Smooth muscle cell (in vitro differentiated cells): ENCODE data around the gene PRR4. TPM values are rescaled to one million over a fixed set of nuclear protein-coding genes. Genes with fewer than 3 reads are reported as not detected.

Experiments
- DNase-seq: peaks from one replicate; lab custom pipeline; 2025; ENCODE audit not compliant: unreplicated experiment; lab: John Stamatoyannopoulos, UW
- H2AFZ ChIP-seq: fragments of 200-600 bp; sonication (generic); 2 replicates; pipeline ENCODE4 v1.6.0; 2016; ENCODE audit warnings: antibody characterized with exemption, low read depth, mild to moderate bottlenecking
- H3F3A ChIP-seq: fragments of 200-600 bp; sonication (generic); 2 replicates; pipeline ENCODE4 v1.6.0; 2017; ENCODE audit warnings: antibody characterized with exemption, low read depth
- H3K27ac ChIP-seq: fragments of 200-600 bp; sonication (generic); 2 replicates; pipeline ENCODE4 v1.5.1; 2016; ENCODE audit warnings: low read depth, mild to moderate bottlenecking
- H3K27me3 ChIP-seq: fragments of 200-600 bp; sonication (generic); 2 replicates; pipeline ENCODE4 v1.6.1; 2016; ENCODE audit warnings: low read depth, mild to moderate bottlenecking
- H3K36me3 ChIP-seq: fragments of 200-600 bp; sonication (generic); 2 replicates; pipeline ENCODE4 v1.5.1; 2016; ENCODE audit warnings: low read depth
- H3K4me1 ChIP-seq: fragments of 200-600 bp; sonication (generic); 2 replicates; pipeline ENCODE4 v1.5.1; 2016; ENCODE audit warnings: low read depth
- H3K4me2 ChIP-seq: fragments of 200-600 bp; sonication (generic); 2 replicates; pipeline ENCODE4 v1.6.0; 2016; ENCODE audit warnings: mild to moderate bottlenecking
- H3K4me3 ChIP-seq: fragments of 200-600 bp; sonication (generic); 2 replicates; pipeline ENCODE4 v1.5.1; 2016; ENCODE audit warnings: mild to moderate bottlenecking
- H3K79me2 ChIP-seq: fragments of 200-600 bp; sonication (generic); 2 replicates; pipeline ENCODE4 v1.6.0; 2016; ENCODE audit warnings: low read depth, mild to moderate bottlenecking
- H3K9ac ChIP-seq: fragments of 200-600 bp; sonication (generic); 2 replicates; pipeline ENCODE4 v1.6.0; 2016; ENCODE audit warnings: low read depth
- H3K9me3 ChIP-seq: fragments of 200-600 bp; sonication (generic); replicated peaks from 2 replicates; pipeline ENCODE4 v1.5.1; 2016; ENCODE audit warnings: low read depth
- H4K20me1 ChIP-seq: fragments of 200-600 bp; sonication (generic); 2 replicates; pipeline ENCODE4 v1.6.0; 2016; ENCODE audit warnings: low read depth
- CTCF ChIP-seq: fragments of 200-600 bp; sonication (generic); IDR thresholded peaks from 2 replicates; pipeline ENCODE4 v1.5.1; 2017; ENCODE audit warnings: borderline replicate concordance, mild to moderate bottlenecking, antibody characterized with exemption; ENCODE audit not compliant: insufficient read depth, poor library complexity, severe bottlenecking
- WGBS: methylation state at CpG from one replicate; pipeline ENCODE4 v1.1.7; 2016; ENCODE audit warnings: low lambda C conversion rate; 5-methylcytosine and 5-hydroxymethylcytosine counted together
- polyA plus RNA-seq: library from polyadenylated mRNA; unstranded; fragments of >200 nt; fragmentation: Nextera tagmentation; extraction: Ambion mirVana; gene quantifications from 2 replicates; pipeline ENCODE4 v1.2.1, GENCODE V29; 2016
- total RNA-seq: library from RNA; depleted of rRNA; stranded (reverse); fragments of >200 nt; gene quantifications from 2 replicates; pipeline ENCODE4 v1.2.3, GENCODE V29; 2014

PRR4 gene, protein sequence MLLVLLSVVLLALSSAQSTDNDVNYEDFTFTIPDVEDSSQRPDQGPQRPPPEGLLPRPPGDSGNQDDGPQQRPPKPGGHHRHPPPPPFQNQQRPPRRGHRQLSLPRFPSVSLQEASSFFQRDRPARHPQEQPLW
- total RNA-seq (6.7 and 65.0 TPM in 2 replicates), polyA plus RNA-seq (2.7 and 4.2 TPM in 2 replicates)

DNA sequence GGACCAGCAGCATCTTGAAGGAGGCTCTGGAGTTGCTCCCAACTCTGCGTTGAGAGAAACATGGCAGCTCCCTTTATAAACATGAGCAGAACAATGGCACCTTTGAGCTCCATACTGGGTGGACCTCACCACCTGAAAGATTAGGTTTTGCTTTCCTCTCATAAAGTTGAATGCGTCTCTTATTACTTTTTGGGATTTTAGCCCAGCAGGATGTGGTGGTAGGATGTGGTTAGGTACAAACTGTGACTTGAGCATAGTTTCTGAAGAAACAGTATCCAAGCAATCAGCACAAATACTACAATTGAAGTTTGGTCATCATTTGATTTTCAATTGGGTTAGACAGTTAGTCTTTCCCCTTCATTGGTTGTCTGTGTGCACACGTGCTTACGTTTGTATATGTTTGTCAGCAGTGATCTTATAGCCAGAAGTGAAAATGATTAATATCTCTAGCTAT is at the start of gene PRR4:
Gene PRR4 (minus strand): TSS at position 51 of the 454 bp plus-strand sequence. CDS start 38 bp downstream, at position 13.
- no peak within 1 kb of the TSS for H3K27ac ChIP-seq
- H3K9me3 ChIP-seq: no peaks in the 10 kb centered on the region
- H3K4me3 ChIP-seq: no peak within 1 kb of the TSS
- no peak within 1 kb of the TSS for H3K4me2 ChIP-seq
- no peaks in the 10 kb centered on the region for H4K20me1 ChIP-seq
- DNase-seq: no peak
- no peak for TF ChIP-seq CTCF
- no peaks in the 10 kb centered on the region for H3K4me1 ChIP-seq
- WGBS: 97% methylated on average over 4 of the region's 4 CpGs
- H3F3A ChIP-seq: no peaks in the 10 kb centered on the region
- no peak within 1 kb of the TSS for H2AFZ ChIP-seq
- H3K79me2 ChIP-seq: no peaks in the 10 kb centered on the region
- H3K9ac ChIP-seq: no peak within 1 kb of the TSS
- no peaks in the 10 kb centered on the region for H3K27me3 ChIP-seq
- H3K36me3 ChIP-seq: peaks cover 4% of the 10 kb centered on the region

- no peak for DNase-seq
- H3K4me3 ChIP-seq: no peak overlapping the region
- no peak overlapping the region for H2AFZ ChIP-seq
- H3K79me2 ChIP-seq: no peaks in the 10 kb centered on the region
- H3K4me2 ChIP-seq: no peak overlapping the region
- no peak overlapping the region for H3K9ac ChIP-seq
- H3K27ac ChIP-seq: no peak overlapping the region
- no peaks in the 10 kb centered on the region for H3K36me3 ChIP-seq
- TF ChIP-seq CTCF: no peak
- 95% methylated on average over 5 of the region's 5 CpGs for WGBS
- no peaks in the 10 kb centered on the region for H4K20me1 ChIP-seq
- no peaks in the 10 kb centered on the region for H3F3A ChIP-seq
- H3K27me3 ChIP-seq: no peaks in the 10 kb centered on the region
- no peaks in the 10 kb centered on the region for H3K9me3 ChIP-seq
- H3K4me1 ChIP-seq: no peaks in the 10 kb centered on the region
Measured at GRCh38 chr12:10896854-10897253, 47.6 kb upstream of the PRR4 start.

DNA sequence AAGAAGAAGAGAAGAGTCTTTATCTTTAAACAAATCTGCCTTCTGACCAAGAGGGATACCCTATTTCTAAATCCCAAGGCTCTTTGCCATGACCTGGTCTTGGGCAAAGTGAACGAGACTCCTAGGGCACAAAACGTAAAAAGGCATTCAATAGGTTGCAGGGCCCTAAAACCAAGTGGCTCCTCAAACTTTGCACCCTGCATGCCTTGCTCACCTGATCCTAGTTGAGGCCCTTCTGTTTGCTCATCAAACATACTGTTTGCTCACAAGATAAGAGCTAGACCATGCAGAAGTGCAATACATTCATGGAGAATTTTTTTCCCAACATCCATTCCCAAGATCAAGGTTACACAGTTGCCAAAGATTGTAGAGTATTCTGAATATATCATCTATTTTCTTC is 42.7 kb upstream of the PRR4 start:
- 92% methylated on average over 2 of the region's 2 CpGs for WGBS

More for the DNA sequence above, 42.7 kb upstream of the PRR4 start:
- Histone ChIP-seq H3K9me3 (no peaks in the 10 kb centered on the region), H3K79me2 (no peaks in the 10 kb centered on the region), H3K36me3 (no peaks in the 10 kb centered on the region), H3K4me2 (no peak overlapping the region), H3K4me3 (no peak overlapping the region), H2AFZ (no peak overlapping the region), H4K20me1 (no peaks in the 10 kb centered on the region), H3K9ac (no peak overlapping the region), H3K27me3 (no peaks in the 10 kb centered on the region), H3K27ac (no peak overlapping the region), H3K4me1 (no peaks in the 10 kb centered on the region), H3F3A (no peaks in the 10 kb centered on the region)
- TF ChIP-seq CTCF: no peak
- DNase-seq: no peak
